HCT116 (cell line): ENCODE data around the gene CFHR5. TPM values are rescaled to one million over a fixed set of nuclear protein-coding genes. Genes with fewer than 3 reads are reported as not detected.

Source experiments
- ATAC-seq: fragments of 200-7000 bp; cut with Tn5 transposase; 2 replicates; pipeline ENCODE4 v1.9.1; 2020; ENCODE audit warnings: mild to moderate bottlenecking, moderate library complexity
- BruUV-seq: library from RNA; stranded (reverse); fragments of 400-500 nt; replicated peaks from 2 replicates; lab custom pipeline; 2021; lab: Mats Ljungman, UMichigan
- CTCF ChIA-PET: fragments of 300-600 bp; sonication (Branson Sonifier 250); formaldehyde crosslinking; loops from one replicate; lab custom pipeline; 2021; ENCODE audit warnings: antibody characterized with exemption; lab: Charles Lee
- POLR2A ChIA-PET: fragments of 300-600, 350-600 bp; sonication (Branson Sonifier 250); formaldehyde crosslinking; loops from one replicate; lab custom pipeline; 2021; ENCODE audit warnings: antibody characterized with exemption; lab: Charles Lee
- RAD21 ChIA-PET, 2 experiments: fragments of 300-600 bp; sonication (Branson Sonifier 250); formaldehyde crosslinking; loops; one replicate each; lab custom pipeline; 2023; ENCODE audit warnings: low total read pairs in 2 of 2; ENCODE audit not compliant: uncharacterized antibody in 2 of 2, unreplicated experiment in 2 of 2, low non-redundant PET in 1 of 2; lab: Charles Lee
- DNase-seq: peaks from one replicate; pipeline ENCODE4 v3.0.0-alpha.2; 2010; ENCODE audit warnings: low read depth, low spot score
- H2AFZ ChIP-seq: fragments of 200-600 bp; shearing (Covaris generic), sonication (generic); 2 replicates; pipeline ENCODE4 v1.6.1; 2017; ENCODE audit warnings: low read depth, mixed run types, mixed read lengths, antibody characterized with exemption, low read length; ENCODE audit not compliant: poor library complexity, severe bottlenecking
- H3K27ac ChIP-seq: 2 replicates; pipeline ENCODE4 v1.5.1; 2012; ENCODE audit warnings: low read depth, low read length
- H3K27me3 ChIP-seq: fragments of 200-600 bp; sonication (generic); 2 replicates; pipeline ENCODE4 v1.6.1; 2016; ENCODE audit warnings: mixed run types, low read length, mixed read lengths; ENCODE audit not compliant: insufficient read depth
- H3K36me3 ChIP-seq, 2 experiments: fragments of 200-500 bp in 1 of 2; fragments of 200-600 bp in 1 of 2; sonication (Bioruptor generic) in 1 of 2; sonication (generic) in 1 of 2; 2 replicates each; pipeline versions ENCODE4 v1.5.1 to v1.6.1; 2014 to 2016; ENCODE audit warnings: low read length in 2 of 2, inconsistent platforms in 1 of 2, mixed read lengths in 1 of 2, mixed run types in 1 of 2; ENCODE audit not compliant: insufficient read depth in 2 of 2, control insufficient read depth in 1 of 2
- H3K4me1 ChIP-seq, 2 experiments: fragments of 200-600 bp in 1 of 2; sonication (generic) in 1 of 2; 2 replicates each; pipeline versions ENCODE4 v1.5.1 to v1.6.1; 2012 to 2017; ENCODE audit warnings: low read length in 2 of 2, inconsistent platforms in 1 of 2, mild to moderate bottlenecking in 1 of 2, mixed read lengths in 1 of 2, mixed run types in 1 of 2, moderate library complexity in 1 of 2; ENCODE audit not compliant: insufficient read depth in 2 of 2, control insufficient read depth in 1 of 2
- H3K4me2 ChIP-seq: fragments of 200-600 bp; sonication (generic); 2 replicates; pipeline ENCODE4 v1.6.1; 2017; ENCODE audit warnings: mixed run types, low read length, mixed read lengths
- H3K4me3 ChIP-seq, 2 experiments: fragments of 200-600 bp in 1 of 2; sonication (generic) in 1 of 2; replicated peaks in 1 of 2; 2 replicates each; pipeline ENCODE4 v1.5.1; 2011 to 2016; ENCODE audit warnings: low read length in 2 of 2, control low read depth in 1 of 2, low read depth in 1 of 2, mild to moderate bottlenecking in 1 of 2, mixed read lengths in 1 of 2, mixed run types in 1 of 2
- H3K79me2 ChIP-seq: fragments of 200-600 bp; sonication (generic); 2 replicates; pipeline ENCODE4 v1.6.1; 2017; ENCODE audit warnings: mild to moderate bottlenecking, mixed run types, low read length, moderate library complexity, mixed read lengths; ENCODE audit not compliant: insufficient read depth
- H3K9ac ChIP-seq: fragments of 200-600 bp; sonication (generic); 2 replicates; pipeline ENCODE4 v1.6.1; 2016; ENCODE audit warnings: low read length, mixed read lengths
- H3K9me2 ChIP-seq: fragments of 200-600 bp; sonication (generic), shearing (Covaris generic); 2 replicates; pipeline ENCODE4 v1.6.1; 2017; ENCODE audit warnings: mixed run types, mild to moderate bottlenecking, moderate library complexity; ENCODE audit not compliant: insufficient read depth
- H3K9me3 ChIP-seq, 2 experiments: fragments of 200-500 bp in 1 of 2; fragments of 200-600 bp in 1 of 2; sonication (Bioruptor generic) in 1 of 2; sonication (generic) in 1 of 2; 2 replicates each; pipeline ENCODE4 v1.6.1; 2014 to 2017; ENCODE audit warnings: low read length in 2 of 2, mixed read lengths in 2 of 2, inconsistent platforms in 1 of 2, low read depth in 1 of 2, mild to moderate bottlenecking in 1 of 2, mixed run types in 1 of 2, moderate library complexity in 1 of 2; ENCODE audit not compliant: control insufficient read depth in 1 of 2, insufficient read depth in 1 of 2
- H4K20me1 ChIP-seq: fragments of 200-600 bp; sonication (generic), shearing (Covaris generic); 2 replicates; pipeline ENCODE4 v1.6.1; 2017; ENCODE audit warnings: mixed run types, mild to moderate bottlenecking, moderate library complexity; ENCODE audit not compliant: insufficient read depth
- ATF3 ChIP-seq: IDR thresholded peaks from 2 replicates; pipeline ENCODE4 v1.6.1; 2012
- POLR2AphosphoS5 ChIP-seq: IDR thresholded peaks from 2 replicates; pipeline ENCODE4 v1.6.1; 2011; ENCODE audit warnings: mild to moderate bottlenecking, low read depth, low read length, moderate library complexity
- SIN3A ChIP-seq: IDR thresholded peaks from 2 replicates; pipeline ENCODE4 v1.6.1; 2012; ENCODE audit warnings: low read depth
- SRF ChIP-seq: IDR thresholded peaks from 2 replicates; pipeline ENCODE4 v1.6.1; 2012; ENCODE audit warnings: low read depth
- intact Hi-C: fragments of 100-400 bp; cut with micrococcal nuclease; formaldehyde crosslinking; loops from 2 replicates; pipeline ENCODE4 v1.10.0; 2022
- total RNA-seq: library from RNA; stranded (reverse); gene quantifications from one replicate; pipeline ENCODE4 v1.2.1, GENCODE V29; 2021; ENCODE audit not compliant: unreplicated experiment
- TF ChIP-seq, protein P1 (sequence below): IDR thresholded peaks from 2 replicates; pipeline ENCODE4 v1.6.1; 2012

Gene CFHR5
- total RNA-seq, 1 experiment from 2014 or later = not detected

- Histone ChIP-seq H3K36me3 (no peaks in the 10 kb centered on the region), H3K4me2 (no peak overlapping the region), H3K9me2 (no peaks in the 10 kb centered on the region), H3K4me1 (no peaks in the 10 kb centered on the region), H3K27ac (no peak overlapping the region), H3K4me3 (no peak overlapping the region), H3K9me3 (no peaks in the 10 kb centered on the region), H3K27me3 (no peaks in the 10 kb centered on the region)
- intact Hi-C loops = no loop called here
- ATAC-seq = no peak
- TF ChIP-seq, protein P1, sequence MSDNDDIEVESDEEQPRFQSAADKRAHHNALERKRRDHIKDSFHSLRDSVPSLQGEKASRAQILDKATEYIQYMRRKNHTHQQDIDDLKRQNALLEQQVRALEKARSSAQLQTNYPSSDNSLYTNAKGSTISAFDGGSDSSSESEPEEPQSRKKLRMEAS = no peak
- TF ChIP-seq, all 23 proteins: peak for 0
- ChIA-PET CTCF (no interaction called here), POLR2A (no interaction called here), RAD21 (no interaction called here)
- no peak for DNase-seq
- Histone ChIP-seq H3K79me2 (no peaks in the 10 kb centered on the region), H3K9ac (no peak overlapping the region), H2AFZ (no peak overlapping the region), H4K20me1 (no peaks in the 10 kb centered on the region)
- BruUV-seq = no TSS peak
Observed at GRCh38 chr1:197042676-197043341, 65.5 kb downstream of the CFHR5 start.

- H3K9ac ChIP-seq = no peak overlapping the region
Observed at GRCh38 chr1:197049100-197049499, 71.7 kb downstream of the CFHR5 start.

More at GRCh38 chr1:197049100-197049499, 71.7 kb downstream of the CFHR5 start:
- Histone ChIP-seq H3K9me2 (no peaks in the 10 kb centered on the region), H3K36me3 (no peaks in the 10 kb centered on the region), H2AFZ (no peak overlapping the region), H3K79me2 (no peaks in the 10 kb centered on the region), H3K4me2 (no peak overlapping the region), H3K9me3 (no peaks in the 10 kb centered on the region), H3K4me3 (no peak overlapping the region), H3K4me1 (no peaks in the 10 kb centered on the region), H4K20me1 (no peaks in the 10 kb centered on the region), H3K27me3 (no peaks in the 10 kb centered on the region), H3K27ac (no peak overlapping the region)
- ChIA-PET POLR2A (no interaction called here), RAD21 (no interaction called here), CTCF (no interaction called here)
- no peak for ATAC-seq
- no TSS peak for BruUV-seq
- no peak for DNase-seq
- TF ChIP-seq SIN3A (no peak), ATF3 (no peak), SRF (no peak), POLR2AphosphoS5 (no peak)
- intact Hi-C loops = no loop called here

Other genes with a start within 250 kb of the CFHR5 start
- not detected for gene CFHR3, start 202.7 kb upstream of the CFHR5 start, total RNA-seq
- 0.34 TPM for gene CFHR1, start 157.8 kb upstream of the CFHR5 start, total RNA-seq
- not detected for gene CFHR4, start 89.5 kb upstream of the CFHR5 start, total RNA-seq
- not detected for gene CFHR2, start 33.8 kb upstream of the CFHR5 start, total RNA-seq
- not detected for gene F13B, start 89.7 kb downstream of the CFHR5 start, total RNA-seq
- gene ASPM, start 169.1 kb downstream of the CFHR5 start, total RNA-seq = 29.9 TPM
- 15.3 TPM for gene ZBTB41, start 223.7 kb downstream of the CFHR5 start, total RNA-seq